ENCODE data around the gene OXT.

Gene OXT

GRCh38 chr20:3084283-3084985 is 13.0 kb downstream of the OXT start, which contains the start of gene AVP:
TSS of gene AVP (minus strand) at chr20:3084724. CDS start at chr20:3084674, 50 bp downstream.
- DNase-seq (ENCODE audit: low read depth in 3 of 3), result no peak

DNA sequence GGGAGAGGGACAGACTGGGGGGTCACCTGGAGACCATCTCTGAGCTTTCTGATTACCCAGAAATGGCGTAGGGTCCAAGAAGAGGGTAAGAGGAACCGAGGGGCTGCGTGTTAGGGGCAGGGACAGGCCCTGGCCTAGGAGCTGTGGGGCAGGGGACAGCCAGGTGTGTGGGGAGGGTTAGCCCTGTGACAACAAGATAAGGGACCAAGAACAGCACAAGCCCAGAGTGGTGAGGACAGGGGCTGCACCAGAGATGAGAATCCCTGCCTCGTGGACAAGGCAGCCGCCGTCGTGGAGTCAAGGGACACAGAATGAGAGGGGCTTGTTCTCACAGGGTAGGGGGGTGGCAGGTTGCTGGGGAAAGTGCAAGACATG is 13.6 kb downstream of the OXT start:
- DNase-seq (ENCODE audit: low read depth in 3 of 3), result no peak

DNA sequence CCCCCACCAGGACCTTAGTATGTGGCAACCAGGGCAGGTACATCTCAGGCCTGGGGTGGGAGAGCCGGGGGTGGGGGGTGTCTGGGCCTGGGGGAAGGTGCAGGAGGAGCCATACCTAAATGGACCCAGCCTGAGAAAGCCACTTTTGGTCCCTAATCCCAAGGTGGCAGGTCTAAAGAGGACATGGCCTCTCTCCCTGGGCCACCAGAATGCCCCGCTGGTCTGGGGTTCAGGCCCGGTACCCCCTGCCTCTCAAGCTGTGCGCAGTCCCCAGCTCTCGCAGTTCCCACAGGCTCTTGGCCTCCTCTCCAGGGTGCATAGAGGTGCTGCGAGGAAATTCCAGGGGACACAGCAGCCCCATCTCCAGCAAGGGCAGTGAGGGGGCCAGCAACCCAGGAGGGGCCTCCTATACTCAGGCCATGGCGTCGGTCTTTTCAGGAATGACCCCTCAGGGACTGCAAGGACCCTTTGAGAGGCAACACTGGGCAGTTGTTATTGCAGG is 14.2 kb downstream of the OXT start:
- DNase-seq (ENCODE audit: low read depth in 3 of 3), result no peak

DNA sequence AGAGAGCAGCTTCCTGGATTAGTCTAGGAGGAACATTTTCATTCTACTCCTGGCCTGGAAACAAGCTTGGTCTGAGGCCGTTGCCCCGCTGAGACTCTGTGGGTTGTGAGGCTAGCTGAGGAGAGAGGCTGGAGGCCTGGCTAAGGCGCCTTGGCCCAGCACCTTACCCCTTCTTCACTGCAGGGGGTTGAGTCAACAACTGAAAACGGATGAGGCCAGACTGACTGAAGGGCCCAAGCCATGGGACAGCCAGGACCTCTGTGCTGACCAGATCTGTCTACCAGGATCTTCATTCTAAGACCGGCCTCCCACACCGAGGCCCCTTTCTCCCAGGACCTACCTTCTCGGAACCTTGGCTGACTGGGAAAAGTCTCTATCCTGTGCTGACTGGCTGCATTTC is 16.6 kb downstream of the OXT start:
- DNase-seq (ENCODE audit: low read depth in 3 of 3), result no peak

DNA sequence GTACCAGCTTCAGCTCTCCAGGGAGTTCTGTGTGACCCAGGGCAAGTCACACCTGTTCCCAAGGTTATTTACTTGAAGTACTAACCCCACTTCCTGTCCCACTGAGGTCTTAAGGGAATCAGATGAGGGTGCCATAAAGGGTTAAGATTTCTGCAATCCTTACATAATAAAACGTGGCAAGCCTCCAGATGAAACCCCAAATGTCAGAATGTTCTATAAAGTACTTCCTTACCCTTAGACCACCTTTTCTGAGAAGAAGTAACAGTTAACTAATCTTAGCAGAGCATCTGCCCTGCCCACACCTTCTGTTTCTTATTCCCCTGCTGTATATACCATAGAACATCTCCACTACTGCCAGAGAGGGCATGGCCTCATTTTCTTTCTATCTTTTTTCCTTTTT is 19.1 kb downstream of the OXT start:
- DNase-seq (ENCODE audit: low read depth in 3 of 3), result no peak

DNA sequence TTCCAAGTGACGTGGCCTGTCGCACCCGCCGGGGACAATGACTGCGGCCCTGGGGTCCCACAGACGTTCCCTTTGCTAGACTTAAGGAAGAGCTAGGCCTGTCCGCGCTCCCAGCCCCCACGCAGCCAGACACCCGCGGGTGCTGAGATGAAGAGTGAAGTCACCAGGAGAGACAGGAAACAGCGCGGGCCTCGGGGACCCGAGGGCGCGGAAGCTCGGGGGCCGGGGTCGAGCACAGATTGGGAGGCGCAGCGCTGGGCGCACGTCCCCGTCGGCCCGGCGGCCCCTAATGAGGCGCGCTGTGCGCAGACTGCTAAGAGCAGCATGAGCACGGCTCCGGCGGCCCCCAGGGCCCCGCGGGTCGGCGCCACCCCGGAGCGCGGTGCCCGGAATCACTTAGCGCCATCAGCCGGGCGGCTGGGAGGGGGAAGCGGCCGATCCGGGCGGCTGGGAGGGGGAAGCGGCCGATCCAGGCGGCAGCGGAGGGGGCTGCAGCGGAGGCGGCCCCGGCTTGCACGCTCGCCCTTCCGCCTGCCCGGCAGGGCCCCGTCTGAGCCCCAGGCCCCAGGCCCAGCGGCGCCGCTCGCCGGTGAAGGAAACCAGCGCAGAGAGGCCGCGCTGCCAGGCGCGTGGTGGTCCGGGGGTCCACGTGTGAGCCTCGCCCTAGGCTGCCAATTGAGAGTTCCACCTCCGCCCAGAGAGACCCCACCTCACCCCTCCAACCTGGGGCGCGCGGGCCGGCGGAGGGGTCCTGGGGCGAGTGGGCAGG is 21.4 kb downstream of the OXT start:
- DNase-seq (ENCODE audit: low read depth in 3 of 3), result no peak

DNA sequence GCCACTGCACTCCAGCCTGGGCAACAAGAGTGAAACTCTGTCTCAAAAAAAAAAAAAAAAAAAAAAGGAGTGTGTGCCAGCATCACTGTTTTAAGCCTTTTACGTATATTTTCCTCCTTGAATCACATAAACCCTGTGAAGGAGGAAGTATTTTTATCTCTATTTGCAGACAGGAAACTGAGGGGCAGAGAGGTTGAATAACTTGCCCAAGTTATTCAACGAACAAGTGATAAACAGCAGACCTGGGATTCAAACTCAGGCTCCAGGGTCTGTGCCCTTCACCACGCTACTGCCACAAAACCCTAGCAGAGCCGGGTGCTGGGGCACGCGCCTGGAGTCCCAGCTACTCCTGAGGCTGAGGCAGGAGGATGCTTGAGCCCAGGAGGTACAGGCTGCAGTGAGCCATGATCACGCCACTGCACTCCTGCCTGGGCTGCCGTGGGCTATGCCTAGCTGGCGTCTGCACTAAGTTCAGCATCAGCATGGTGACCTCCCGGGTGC is 22.5 kb downstream of the OXT start:
- DNase-seq (ENCODE audit: low read depth in 3 of 3), result no peak

DNA sequence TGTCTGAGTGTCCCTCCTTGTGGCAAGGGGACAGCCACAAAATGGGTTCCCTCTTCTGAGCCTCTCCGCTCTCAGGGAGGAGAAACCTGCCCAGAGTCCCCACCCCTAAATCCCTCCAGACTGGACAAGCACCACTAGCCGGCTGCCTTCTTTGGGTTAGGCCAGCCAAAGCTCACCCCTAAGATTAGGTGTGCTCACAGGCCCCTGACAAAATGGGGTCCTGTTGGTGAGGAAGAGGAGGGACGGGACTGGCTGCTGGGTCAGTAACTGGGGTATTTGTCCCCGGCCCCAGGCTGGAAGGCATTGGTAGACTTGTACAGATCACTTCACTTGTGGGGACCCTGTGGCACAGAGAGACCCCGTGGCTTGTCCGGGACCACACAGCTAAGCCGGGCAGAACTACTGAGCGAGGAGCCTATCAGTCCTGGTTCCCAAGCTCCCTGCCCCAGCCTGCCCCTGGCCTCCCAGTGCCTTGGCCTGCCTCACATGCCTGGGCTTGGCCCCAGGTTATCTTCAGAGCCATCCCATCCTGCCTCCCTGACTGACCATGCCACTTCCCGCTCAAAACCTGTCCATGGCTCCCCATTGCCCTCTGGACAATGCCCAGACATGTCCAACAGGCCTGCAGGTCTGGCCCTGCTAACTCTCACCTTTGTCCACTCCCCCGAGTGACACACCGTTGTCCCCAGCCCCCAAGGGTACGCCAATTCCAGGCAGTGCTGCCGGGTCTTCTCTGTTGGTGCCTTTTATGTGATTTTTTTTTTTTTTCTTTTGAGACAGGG is 23.6 kb downstream of the OXT start:
- no peak for DNase-seq (ENCODE audit: low read depth in 3 of 3)

DNA sequence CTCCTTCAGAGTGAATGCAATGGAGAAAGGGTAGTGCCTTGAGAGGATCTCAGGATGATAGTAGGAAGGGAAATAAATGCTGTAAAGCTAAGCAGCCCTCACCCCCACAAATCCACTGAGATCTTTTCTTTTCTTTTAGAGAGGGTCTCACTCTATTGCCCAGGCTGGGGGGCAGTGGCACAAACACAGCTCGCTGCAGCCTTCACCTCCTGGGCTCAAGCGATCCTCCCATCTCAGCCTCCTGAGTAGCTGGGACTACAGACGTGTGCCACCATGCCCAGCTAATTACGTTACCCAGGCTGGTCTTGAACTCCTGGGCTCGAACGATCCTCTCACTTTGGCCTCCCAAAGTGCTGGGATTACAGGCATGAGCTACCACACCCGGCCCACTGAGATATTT is 29.1 kb downstream of the OXT start:
- DNase-seq (ENCODE audit: low read depth in 3 of 3), result no peak

- no peak for DNase-seq (ENCODE audit: low read depth in 3 of 3)
Measured at GRCh38 chr20:3101251-3101650, 29.8 kb downstream of the OXT start.

GRCh38 chr20:3101737-3102574 is 30.5 kb downstream of the OXT start:
- DNase-seq (ENCODE audit: low read depth in 3 of 3), result peak in 2 of 3 donors; percentile 40 to 62

DNA sequence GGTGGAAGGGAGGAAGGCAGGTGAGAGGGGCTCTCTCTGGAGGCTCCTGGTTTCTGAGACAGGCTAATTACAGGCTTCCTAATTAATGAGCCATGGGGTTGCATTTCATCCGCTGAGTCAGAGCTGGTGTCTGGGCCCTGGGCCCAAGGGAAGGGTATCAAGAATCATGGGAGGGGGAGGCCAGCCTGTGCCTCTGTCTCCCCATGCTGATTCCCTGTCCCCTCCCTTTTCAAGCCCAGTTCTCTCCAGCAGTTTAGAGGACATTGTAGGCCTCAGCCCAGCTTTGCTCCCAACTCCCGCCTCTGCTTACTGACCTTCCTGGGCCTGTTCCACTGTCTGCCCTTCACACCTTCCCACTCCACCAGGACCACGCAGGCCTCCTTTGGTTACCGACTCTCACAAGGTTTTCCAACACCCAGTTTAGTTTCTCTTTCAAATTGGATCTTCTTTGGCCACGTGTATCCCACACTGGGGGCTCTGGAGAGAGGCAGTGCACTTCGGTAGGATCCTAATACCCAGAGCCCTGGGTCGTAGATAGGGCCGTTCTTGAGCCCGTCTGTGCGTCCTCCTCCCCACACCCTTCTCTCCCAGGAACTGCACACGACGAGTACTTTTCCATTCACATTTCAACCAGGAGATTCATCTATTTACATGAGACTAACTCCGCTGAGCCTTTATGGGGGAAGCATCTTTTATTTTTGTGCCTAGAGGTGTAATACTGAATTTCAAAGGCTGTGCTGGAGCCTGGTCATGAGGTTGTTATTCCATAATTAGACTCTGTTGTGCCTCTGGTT is 31.4 kb downstream of the OXT start:
- no peak for DNase-seq (ENCODE audit: low read depth in 3 of 3)

- no peak for DNase-seq (ENCODE audit: low read depth in 3 of 3)
Measured at GRCh38 chr20:3103369-3104032, 32.1 kb downstream of the OXT start.

GRCh38 chr20:3105256-3106137 is 34.1 kb downstream of the OXT start:
- no peak for DNase-seq (ENCODE audit: low read depth in 3 of 3)

- no peak for DNase-seq (ENCODE audit: low read depth in 3 of 3)
Measured at GRCh38 chr20:3106185-3106584, 34.8 kb downstream of the OXT start.

GRCh38 chr20:3106658-3107463 is 35.4 kb downstream of the OXT start:
- no peak for DNase-seq (ENCODE audit: low read depth in 3 of 3)

DNA sequence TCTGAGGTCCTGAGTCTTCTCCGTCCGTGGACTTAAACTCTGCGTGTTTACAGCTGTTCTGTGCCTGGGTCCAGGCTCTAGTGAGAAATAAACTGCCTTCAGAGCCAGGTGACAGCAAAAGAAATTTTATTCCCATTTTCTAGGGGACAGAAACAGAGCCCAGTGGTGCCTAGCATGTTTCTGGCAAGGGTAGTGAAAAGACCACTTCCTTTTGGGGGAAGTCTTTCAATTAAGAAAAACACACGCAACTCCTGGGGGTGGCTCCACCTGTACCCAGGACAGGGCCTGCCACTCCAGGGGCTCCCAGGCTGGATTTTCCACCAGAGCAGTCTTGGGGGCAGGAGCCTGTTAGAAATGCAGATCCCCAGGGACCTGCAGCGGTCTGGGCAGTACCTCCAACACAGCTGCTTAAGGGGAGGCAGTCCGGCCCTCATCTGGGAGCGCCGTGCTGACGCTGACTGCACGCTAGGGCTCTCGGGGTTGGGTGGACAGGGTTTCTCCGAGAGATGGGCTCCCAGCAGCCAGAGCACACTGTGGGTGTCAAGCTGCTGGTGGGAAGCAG is 36.1 kb downstream of the OXT start:
- no peak for DNase-seq (ENCODE audit: low read depth in 3 of 3)
